HG03469 (cell line): ENCODE measurements around the gene MYLK.

Experiments used
- ATAC-seq: cut with Tn5 transposase; IDR thresholded peaks from one replicate; pipeline ENCODE4 v1.9.1; 2021; ENCODE audit warnings: mild to moderate bottlenecking, moderate library complexity, moderate number of reproducible peaks; ENCODE audit not compliant: unreplicated experiment

The MYLK gene

DNA sequence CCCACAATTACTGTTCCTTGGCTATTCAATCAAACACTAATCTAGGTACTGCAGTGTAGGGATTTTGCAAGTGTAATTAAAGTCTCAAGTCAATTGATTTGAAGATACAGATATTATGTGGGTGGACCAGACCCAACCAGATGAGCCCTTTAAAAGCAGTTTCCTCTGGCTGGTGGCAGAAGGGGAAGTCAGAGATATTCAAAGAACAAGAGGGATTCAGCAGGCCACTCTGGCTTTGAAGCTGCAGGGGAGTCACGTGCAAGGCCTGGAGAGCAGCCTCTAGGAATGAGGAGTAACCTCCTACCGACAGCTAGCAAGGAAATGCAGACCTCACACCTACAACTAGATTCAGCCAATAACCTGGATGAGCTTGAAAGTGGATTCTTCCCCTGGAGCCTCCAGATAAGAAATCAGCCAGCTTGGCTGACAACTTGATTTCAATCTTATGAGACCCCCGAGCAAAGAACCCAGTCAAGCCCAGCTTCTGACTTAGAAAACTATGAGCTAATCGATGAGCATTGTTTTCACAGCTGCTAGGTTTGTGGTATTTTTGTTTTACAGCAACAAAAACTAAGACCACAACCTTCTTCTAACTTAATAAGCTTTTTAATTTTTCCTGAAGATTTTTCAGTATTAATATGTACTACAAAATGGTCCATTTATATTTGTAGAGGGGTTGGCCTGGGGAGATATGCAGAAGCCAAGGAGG lies 312.7 kb downstream of the MYLK start:
- no peak for ATAC-seq

- ATAC-seq = no peak
These were observed 315.3 kb downstream of the MYLK start for GRCh38 chr3:123568875-123569274.

DNA sequence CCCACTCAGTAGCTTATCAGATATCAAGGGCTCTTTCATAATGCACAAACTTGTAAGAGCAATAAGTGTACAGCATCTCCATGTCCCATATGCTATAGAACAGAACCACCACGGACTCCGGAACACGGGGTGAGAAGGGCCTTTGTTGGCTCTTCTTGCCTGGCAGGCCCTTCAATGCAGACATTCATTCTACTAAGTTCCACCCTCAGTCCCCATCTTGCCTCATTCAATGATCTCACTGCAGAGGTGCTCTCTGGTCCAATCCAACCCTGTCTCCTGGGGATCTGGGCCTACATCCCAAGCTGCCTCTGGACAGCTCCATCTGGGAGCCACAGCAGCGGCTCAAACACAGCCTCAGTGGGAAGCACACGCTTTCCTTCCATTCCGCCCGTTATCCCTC lies 316.1 kb downstream of the MYLK start:
- no peak for ATAC-seq

- ATAC-seq = no peak
These were observed 320.1 kb downstream of the MYLK start for GRCh38 chr3:123564056-123564455.

GRCh38 chr3:123562547-123562946 lies 321.6 kb downstream of the MYLK start:
- no peak for ATAC-seq

DNA sequence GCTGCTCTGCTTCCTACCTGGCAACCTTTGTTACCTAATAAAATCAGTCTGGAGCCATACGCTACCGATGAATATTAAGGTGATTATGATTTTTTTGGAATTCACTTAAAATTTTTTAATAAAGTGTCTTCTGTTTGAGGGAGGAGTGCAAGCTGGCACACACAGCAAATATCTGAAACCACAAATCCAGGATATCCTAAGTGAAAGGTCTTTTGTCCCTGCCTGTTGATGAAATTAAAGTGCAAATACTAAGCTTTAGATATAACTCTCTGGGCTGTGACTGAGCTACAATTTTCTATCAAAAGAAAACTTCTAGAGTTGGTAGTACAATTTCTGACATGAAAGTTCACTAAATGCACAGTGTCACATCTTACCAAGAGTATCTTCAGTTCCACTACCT lies 322.9 kb downstream of the MYLK start:
- ATAC-seq = no peak
